H9 (cell line): ENCODE results near the gene CDK15. TPM values are rescaled to one million over a fixed set of nuclear protein-coding genes. Genes with fewer than 3 reads are reported as not detected.

ENCODE experiments used
- DNase-seq: peaks from one replicate; pipeline ENCODE4 v3.0.0-alpha.2; 2017
- H2AFZ ChIP-seq: one replicate; pipeline ENCODE4 v1.6.1; 2013; ENCODE audit warnings: mild to moderate bottlenecking, low read length, control low read depth, moderate library complexity
- H2AK5ac ChIP-seq: 2 replicates; pipeline ENCODE4 v1.6.1; 2013; ENCODE audit warnings: low read length, control low read depth, mixed read lengths; ENCODE audit not compliant: insufficient read length
- H2BK120ac ChIP-seq: one replicate; pipeline ENCODE4 v1.6.1; 2013; ENCODE audit warnings: low read depth, mild to moderate bottlenecking, low read length, control low read depth, inconsistent platforms; ENCODE audit not compliant: poor library complexity, severe bottlenecking
- H2BK12ac ChIP-seq: 2 replicates; pipeline ENCODE4 v1.6.1; 2013; ENCODE audit warnings: low read length, control low read depth, mixed read lengths, low read depth; ENCODE audit not compliant: insufficient read length
- H2BK15ac ChIP-seq: 2 replicates; pipeline ENCODE4 v1.6.1; 2013; ENCODE audit warnings: low read depth, low read length, control low read depth
- H2BK20ac ChIP-seq: one replicate; pipeline ENCODE4 v1.6.1; 2013; ENCODE audit warnings: low read depth, mild to moderate bottlenecking, low read length, control low read depth, inconsistent platforms; ENCODE audit not compliant: poor library complexity, severe bottlenecking
- H2BK5ac ChIP-seq: 2 replicates; pipeline ENCODE4 v1.6.1; 2013; ENCODE audit warnings: low read length, control low read depth, mixed read lengths; ENCODE audit not compliant: insufficient read length
- H3K14ac ChIP-seq: 2 replicates; pipeline ENCODE4 v1.6.1; 2013; ENCODE audit warnings: low read length, control low read depth; ENCODE audit not compliant: insufficient read depth
- H3K18ac ChIP-seq: 2 replicates; pipeline ENCODE4 v1.6.1; 2013; ENCODE audit warnings: low read depth, mild to moderate bottlenecking, mixed read lengths, low read length, control low read depth; ENCODE audit not compliant: insufficient read length
- H3K23ac ChIP-seq: 2 replicates; pipeline ENCODE4 v1.6.1; 2013; ENCODE audit warnings: low read length, control low read depth, mixed read lengths, low read depth; ENCODE audit not compliant: insufficient read length
- H3K23me2 ChIP-seq: 2 replicates; pipeline ENCODE4 v1.6.1; 2013; ENCODE audit warnings: low read depth, mild to moderate bottlenecking, mixed read lengths, low read length, control low read depth; ENCODE audit not compliant: insufficient read length, poor library complexity, severe bottlenecking
- H3K27ac ChIP-seq: 2 replicates; pipeline ENCODE4 v1.5.1; 2013; ENCODE audit warnings: low read length, control low read depth, mixed read lengths, low read depth; ENCODE audit not compliant: insufficient read length
- H3K27me3 ChIP-seq: 2 replicates; pipeline ENCODE4 v1.6.1; 2013; ENCODE audit warnings: low read length, control low read depth, inconsistent platforms; ENCODE audit not compliant: insufficient read depth
- H3K4ac ChIP-seq: 2 replicates; pipeline ENCODE4 v1.6.1; 2013; ENCODE audit warnings: low read depth, mild to moderate bottlenecking, control low read depth, inconsistent platforms, low read length, moderate library complexity
- H3K4me1 ChIP-seq: 2 replicates; pipeline ENCODE4 v1.6.1; 2013; ENCODE audit warnings: low read length, control low read depth, inconsistent platforms; ENCODE audit not compliant: insufficient read depth
- H3K4me2 ChIP-seq: 2 replicates; pipeline ENCODE4 v1.6.1; 2013; ENCODE audit warnings: low read length, control low read depth, mixed read lengths; ENCODE audit not compliant: insufficient read length, insufficient read depth
- H3K56ac ChIP-seq: 2 replicates; pipeline ENCODE4 v1.6.1; 2013; ENCODE audit warnings: low read depth, mild to moderate bottlenecking, mixed read lengths, low read length, control low read depth; ENCODE audit not compliant: insufficient read length
- H3K79me1 ChIP-seq: 2 replicates; pipeline ENCODE4 v1.6.1; 2013; ENCODE audit warnings: low read depth, mild to moderate bottlenecking, moderate library complexity, low read length, control low read depth, inconsistent platforms; ENCODE audit not compliant: insufficient read depth, poor library complexity, severe bottlenecking
- H3K79me2 ChIP-seq: 2 replicates; pipeline ENCODE4 v1.6.1; 2013; ENCODE audit warnings: low read length, control low read depth, inconsistent platforms; ENCODE audit not compliant: insufficient read depth
- H3K9ac ChIP-seq: 2 replicates; pipeline ENCODE4 v1.6.1; 2013; ENCODE audit warnings: low read length, control low read depth, mixed read lengths; ENCODE audit not compliant: insufficient read length; ENCODE audit errors: extremely low read depth
- H3K9me3 ChIP-seq: one replicate; pipeline ENCODE4 v1.6.1; 2013; ENCODE audit warnings: low read depth, low read length, inconsistent platforms; ENCODE audit not compliant: control insufficient read depth
- H3T11ph ChIP-seq: one replicate; pipeline ENCODE4 v1.6.1; 2013; ENCODE audit warnings: mild to moderate bottlenecking, low read length, control low read depth, inconsistent platforms
- H4K20me1 ChIP-seq: one replicate; pipeline ENCODE4 v1.6.1; 2013; ENCODE audit not compliant: control insufficient read depth, insufficient read length, insufficient read depth
- H4K5ac ChIP-seq: 2 replicates; pipeline ENCODE4 v1.6.1; 2013; ENCODE audit warnings: low read depth, mild to moderate bottlenecking, mixed read lengths, low read length, control low read depth; ENCODE audit not compliant: insufficient read length
- H4K8ac ChIP-seq: replicated peaks from 2 replicates; pipeline ENCODE4 v1.6.1; 2013; ENCODE audit warnings: low read length, control low read depth, mixed read lengths, low read depth; ENCODE audit not compliant: insufficient read length
- H4K91ac ChIP-seq: 2 replicates; pipeline ENCODE4 v1.6.1; 2013; ENCODE audit warnings: low read depth, mild to moderate bottlenecking, moderate library complexity, mixed read lengths, low read length, control low read depth; ENCODE audit not compliant: insufficient read length
- H3K27ac Mint-ChIP-seq, 3 experiments: 2 replicates in 2 of 3; 3 replicates in 1 of 3; pipeline ENCODE4 v1.8.0; 2020 to 2021; ENCODE audit warnings: mixed read lengths in 3 of 3, mild to moderate bottlenecking in 1 of 3, moderate library complexity in 1 of 3
- H3K27me3 Mint-ChIP-seq: 2 replicates; pipeline ENCODE4 v1.8.0; 2021; ENCODE audit warnings: low read depth, mild to moderate bottlenecking, moderate library complexity, mixed read lengths
- H3K36me3 Mint-ChIP-seq, 3 experiments: 2 replicates in 2 of 3; 3 replicates in 1 of 3; pipeline ENCODE4 v1.8.0; 2020 to 2021; ENCODE audit warnings: low read depth in 3 of 3, mixed read lengths in 3 of 3; ENCODE audit not compliant: insufficient read depth in 1 of 3
- H3K4me1 Mint-ChIP-seq, 2 experiments: 2 replicates each; pipeline ENCODE4 v1.8.0; 2020; ENCODE audit warnings: mixed read lengths in 2 of 2
- H3K4me3 Mint-ChIP-seq, 2 experiments: 2 replicates in 1 of 2; 3 replicates in 1 of 2; pipeline ENCODE4 v1.8.0; 2020 to 2021; ENCODE audit warnings: mild to moderate bottlenecking in 2 of 2, mixed read lengths in 2 of 2, moderate library complexity in 1 of 2
- H3K9me3 Mint-ChIP-seq, 2 experiments: 2 replicates in 1 of 2; 3 replicates in 1 of 2; pipeline ENCODE4 v1.8.0; 2020; ENCODE audit warnings: mild to moderate bottlenecking in 2 of 2, mixed read lengths in 2 of 2, moderate library complexity in 1 of 2
- CTCF ChIP-seq: fragments of 200-600 bp; sonication (generic); conservative IDR thresholded peaks from 3 replicates; pipeline ENCODE4 v1.8.0; 2021; ENCODE audit warnings: antibody characterized with exemption, mild to moderate bottlenecking
- WGBS: extraction: QIAGEN DNeasy Blood & Tissue Kit; methylation state at CpG from one replicate; pipeline ENCODE4 v1.1.7; 2013; ENCODE audit warnings: missing lambda C conversion rate, low lambda C conversion rate, mixed read lengths; ENCODE audit not compliant: insufficient read length; ENCODE audit errors: extremely low coverage; 5-methylcytosine and 5-hydroxymethylcytosine counted together
- total RNA-seq: library from RNA; stranded (reverse); gene quantifications from 2 replicates; pipeline ENCODE4 v1.2.1, GENCODE V29; 2021

The CDK15 gene
- total RNA-seq, 1 experiment from 2014 or later, result not detected

- H3K27me3 ChIP-seq, result no peaks in the 10 kb centered on the region
- H4K5ac ChIP-seq, result no peak overlapping the region
- Mint-ChIP-seq H3K36me3 (peaks cover 0 to 8% (median 2%) of the 10 kb centered on the region in 3 experiments; a peak in 4 of 7 replicates), H3K4me3 (no peak overlapping the region; a peak in 1 of 5 replicates), H3K9me3 (peaks cover 2 to 3% of the 10 kb centered on the region in 2 experiments; a peak in 4 of 5 replicates), H3K27ac (peak overlapping the region in 1 of 3 experiments; percentile 56; a peak in 2 of 7 replicates), H3K27me3 (no peaks in the 10 kb centered on the region), H3K4me1 (peaks cover 44% of the 10 kb centered on the region in 2 experiments)
- no peaks in the 10 kb centered on the region for H3K79me1 ChIP-seq
- H3K14ac ChIP-seq, result no peak overlapping the region; the same call in 1 of the 2 replicates
- H3T11ph ChIP-seq, result no peak overlapping the region
- H2BK5ac ChIP-seq, result no peak overlapping the region
- H2AFZ ChIP-seq, result no peak overlapping the region
- H3K4me1 ChIP-seq, result peaks cover 9% of the 10 kb centered on the region; the same call in 1 of the 2 replicates
- no peak overlapping the region for H3K18ac ChIP-seq
- H2BK20ac ChIP-seq, result no peak overlapping the region
- H2BK120ac ChIP-seq, result no peak overlapping the region
- no peak overlapping the region for H4K91ac ChIP-seq
- no peak overlapping the region for H2BK15ac ChIP-seq
- no peaks in the 10 kb centered on the region for H3K9me3 ChIP-seq
- H2AK5ac ChIP-seq, result no peak overlapping the region
- WGBS, result no CpG with 5 or more reads among the region's 5 CpGs
- no peak overlapping the region for H3K9ac ChIP-seq
- no peak overlapping the region for H4K8ac ChIP-seq
- DNase-seq, result no peak
- no peak overlapping the region for H3K56ac ChIP-seq
- H4K20me1 ChIP-seq, result no peaks in the 10 kb centered on the region
- H3K23ac ChIP-seq, result no peak overlapping the region
- H3K27ac ChIP-seq, result no peak overlapping the region
- H3K4me2 ChIP-seq, result no peak overlapping the region
- H2BK12ac ChIP-seq, result no peak overlapping the region
- no peaks in the 10 kb centered on the region for H3K23me2 ChIP-seq
- H3K4ac ChIP-seq, result no peak overlapping the region
- H3K79me2 ChIP-seq, result no peaks in the 10 kb centered on the region
- TF ChIP-seq CTCF, result no peak
These were observed 118.1 kb downstream of the CDK15 start for GRCh38 chr2:201924453-201924852.
